ENCODE results near the gene CNNM2.
"Not testable (repeated sequence)": the region's sequence is repeated elsewhere in the genome, so short reads cannot be mapped to it uniquely, and the experiment has no call there.

CNNM2 gene

GRCh38 chr10:102970562-102971340, 52.7 kb downstream of the CNNM2 start:
- no peak for DNase-seq

- no peak for DNase-seq
Observed at GRCh38 chr10:102975483-102976379, 57.6 kb downstream of the CNNM2 start.

- DNase-seq: not testable (repeated sequence)
Observed at GRCh38 chr10:102976380-102976726, 58.3 kb downstream of the CNNM2 start.

- DNase-seq: no peak
Observed at GRCh38 chr10:102982296-102982695, 64.2 kb downstream of the CNNM2 start.

GRCh38 chr10:102984086-102984485, 66.0 kb downstream of the CNNM2 start:
- DNase-seq: no peak

GRCh38 chr10:102985811-102986210, 67.7 kb downstream of the CNNM2 start:
- DNase-seq: no peak

- DNase-seq: no peak
Observed at GRCh38 chr10:102988404-102989314, 70.6 kb downstream of the CNNM2 start.

- no peak for DNase-seq
Observed at GRCh38 chr10:102994531-102995295, 76.6 kb downstream of the CNNM2 start.

GRCh38 chr10:102996876-102997275, 78.8 kb downstream of the CNNM2 start:
- no peak for DNase-seq

GRCh38 chr10:102997998-102998397, 79.9 kb downstream of the CNNM2 start:
- no peak for DNase-seq

- no peak for DNase-seq
Observed at GRCh38 chr10:102998399-102998907, 80.4 kb downstream of the CNNM2 start.

- DNase-seq: not testable (repeated sequence)
Observed at GRCh38 chr10:103000050-103000449, 82.0 kb downstream of the CNNM2 start.

- no peak for DNase-seq
Observed at GRCh38 chr10:103007017-103007416, 88.9 kb downstream of the CNNM2 start.

GRCh38 chr10:103013416-103013815, 95.3 kb downstream of the CNNM2 start:
- no peak for DNase-seq

- no peak for DNase-seq
Observed at GRCh38 chr10:103019425-103019824, 101.3 kb downstream of the CNNM2 start.

- DNase-seq: no peak
Observed at GRCh38 chr10:103021150-103021899, 103.2 kb downstream of the CNNM2 start.

GRCh38 chr10:103021900-103022293, 103.8 kb downstream of the CNNM2 start:
- DNase-seq: no peak

- DNase-seq: no peak
Observed at GRCh38 chr10:103025696-103026095, 107.6 kb downstream of the CNNM2 start.

GRCh38 chr10:103038570-103038969, 120.5 kb downstream of the CNNM2 start:
- no peak for DNase-seq

- no peak for DNase-seq
Observed at GRCh38 chr10:103040418-103040817, 122.3 kb downstream of the CNNM2 start.

- DNase-seq: no peak
Observed at GRCh38 chr10:103041391-103041790, 123.3 kb downstream of the CNNM2 start.
